ENCODE results near the gene NRXN2.

GRCh38 chr11:64582885-64583284 is 140.1 kb downstream of the NRXN2 start:
- TF ChIP-seq EP300 (IDR thresholded peaks at IDR 0.05; ENCODE audit: borderline replicate concordance) (no peak), RAD21 (IDR thresholded peaks at IDR 0.05; ENCODE audit: low read depth) (no peak), CREB1 (IDR thresholded peaks at IDR 0.05; ENCODE audit: low read depth) (no peak)

Data from Ishikawa (cell line).